HG03342 (cell line): ENCODE data around the gene NUDT7.

Experiments
- ATAC-seq: cut with Tn5 transposase; IDR thresholded peaks from one replicate; pipeline ENCODE4 v1.9.1; 2021; ENCODE audit warnings: mild to moderate bottlenecking, moderate library complexity; ENCODE audit not compliant: unreplicated experiment

Gene NUDT7

GRCh38 chr16:77722309-77723107 lies at the start of gene NUDT7:
TSS of gene NUDT7 (plus strand) at chr16:77722514. CDS start at chr16:77722583, 69 bp downstream.
- ATAC-seq, result peak; percentile 88

GRCh38 chr16:77674888-77675287 lies 47.4 kb upstream of the NUDT7 start:
- no peak for ATAC-seq

GRCh38 chr16:77675464-77676324 lies 46.6 kb upstream of the NUDT7 start:
- peak; percentile 66 for ATAC-seq

- ATAC-seq, result no peak
Measured at GRCh38 chr16:77677129-77677528, 45.2 kb upstream of the NUDT7 start.

- ATAC-seq, result no peak
Measured at GRCh38 chr16:77679391-77679790, 42.9 kb upstream of the NUDT7 start.

- no peak for ATAC-seq
Measured at GRCh38 chr16:77679901-77680300, 42.4 kb upstream of the NUDT7 start.

GRCh38 chr16:77680496-77680895 lies 41.8 kb upstream of the NUDT7 start:
- no peak for ATAC-seq

- ATAC-seq, result no peak
Measured at GRCh38 chr16:77682586-77682985, 39.7 kb upstream of the NUDT7 start.

GRCh38 chr16:77683397-77684180 lies 38.7 kb upstream of the NUDT7 start:
- ATAC-seq, result no peak

- no peak for ATAC-seq
Measured at GRCh38 chr16:77684181-77684526, 38.2 kb upstream of the NUDT7 start.

- no peak for ATAC-seq
Measured at GRCh38 chr16:77686385-77686784, 35.9 kb upstream of the NUDT7 start.

GRCh38 chr16:77689971-77690370 lies 32.3 kb upstream of the NUDT7 start:
- no peak for ATAC-seq

- ATAC-seq, result no peak
Measured at GRCh38 chr16:77690416-77690815, 31.9 kb upstream of the NUDT7 start.

GRCh38 chr16:77692612-77693011 lies 29.7 kb upstream of the NUDT7 start:
- ATAC-seq, result no peak

- ATAC-seq, result no peak
Measured at GRCh38 chr16:77696149-77696548, 26.2 kb upstream of the NUDT7 start.

GRCh38 chr16:77700846-77701245 lies 21.5 kb upstream of the NUDT7 start:
- no peak for ATAC-seq

- ATAC-seq, result no peak
Measured at GRCh38 chr16:77705351-77705750, 17.0 kb upstream of the NUDT7 start.

GRCh38 chr16:77711179-77711578 lies 11.1 kb upstream of the NUDT7 start:
- ATAC-seq, result no peak

- ATAC-seq, result no peak
Measured at GRCh38 chr16:77711775-77712174, 10.5 kb upstream of the NUDT7 start.

GRCh38 chr16:77715145-77715544 lies 7.2 kb upstream of the NUDT7 start:
- ATAC-seq, result no peak

GRCh38 chr16:77721752-77722308 lies 484 bp upstream of the NUDT7 start:
- ATAC-seq, result peak; percentile 32
